Neural cell (in vitro differentiated cells): ENCODE data around the gene SPSB3. TPM values are rescaled to one million over a fixed set of nuclear protein-coding genes. Genes with fewer than 3 reads are reported as not detected.

Source experiments
- H2AFZ ChIP-seq: fragments of 200-600, 300-800 bp; sonication (generic), shearing (Covaris generic); 2 replicates; pipeline ENCODE4 v1.6.0; 2014; ENCODE audit warnings: low read depth, mild to moderate bottlenecking, antibody characterized with exemption, low read length, moderate library complexity
- H3F3A ChIP-seq: fragments of 200-600 bp; shearing (Covaris generic); 2 replicates; pipeline ENCODE4 v1.6.1; 2016; ENCODE audit warnings: mild to moderate bottlenecking, moderate library complexity, mixed read lengths, antibody characterized with exemption, low read length; ENCODE audit not compliant: insufficient read depth, poor library complexity, severe bottlenecking
- H3K27ac ChIP-seq: fragments of 200-600, 300-800 bp; sonication (generic), shearing (Covaris generic); 2 replicates; pipeline ENCODE4 v1.5.1; 2014; ENCODE audit warnings: mild to moderate bottlenecking, low read length, moderate library complexity
- H3K27me3 ChIP-seq: fragments of 300-800, 200-600 bp; sonication (generic), shearing (Covaris generic); 2 replicates; pipeline ENCODE4 v1.6.0; 2014; ENCODE audit warnings: mild to moderate bottlenecking, low read depth, low read length, moderate library complexity; ENCODE audit not compliant: insufficient read depth
- H3K36me3 ChIP-seq: fragments of 300-800, 200-600 bp; sonication (generic), shearing (Covaris generic); 2 replicates; pipeline ENCODE4 v1.5.1; 2014; ENCODE audit warnings: mild to moderate bottlenecking, antibody characterized with exemption, low read length, moderate library complexity; ENCODE audit not compliant: insufficient read depth
- H3K4me2 ChIP-seq: fragments of 300-800, 200-600 bp; sonication (generic), shearing (Covaris generic); 2 replicates; pipeline ENCODE4 v1.6.0; 2014; ENCODE audit warnings: mild to moderate bottlenecking, low read length
- H3K4me3 ChIP-seq: fragments of 300-800, 200-600 bp; sonication (generic), shearing (Covaris generic); 2 replicates; pipeline ENCODE4 v1.5.1; 2014; ENCODE audit warnings: mild to moderate bottlenecking, low read length, moderate library complexity
- H3K79me2 ChIP-seq: fragments of 200-600 bp; shearing (Covaris generic); replicated peaks from 2 replicates; pipeline ENCODE4 v1.6.0; 2014; ENCODE audit warnings: mild to moderate bottlenecking, low read length, moderate library complexity; ENCODE audit not compliant: insufficient read depth
- H3K9ac ChIP-seq: fragments of 300-800, 200-600 bp; sonication (generic), shearing (Covaris generic); 2 replicates; pipeline ENCODE4 v1.6.1; 2016; ENCODE audit warnings: mild to moderate bottlenecking, low read length, mixed read lengths
- H3K9me2 ChIP-seq: fragments of 200-600 bp; shearing (Covaris generic); 2 replicates; pipeline ENCODE4 v1.6.1; 2016; ENCODE audit warnings: mild to moderate bottlenecking, low read length, mixed read lengths; ENCODE audit not compliant: insufficient read depth
- H3K9me3 ChIP-seq: fragments of 200-600, 300-800 bp; sonication (generic), shearing (Covaris generic); 2 replicates; pipeline ENCODE4 v1.6.1; 2016; ENCODE audit warnings: mild to moderate bottlenecking, mixed run types, low read length, moderate library complexity, mixed read lengths
- H4K20me1 ChIP-seq: fragments of 200-600 bp; shearing (Covaris generic); 2 replicates; pipeline ENCODE4 v1.6.1; 2016; ENCODE audit warnings: mild to moderate bottlenecking, mixed run types; ENCODE audit not compliant: insufficient read depth
- EP300 ChIP-seq: fragments of 450-650 bp; conservative IDR thresholded peaks from 2 replicates; pipeline ENCODE4 v1.6.1; 2014; ENCODE audit warnings: antibody characterized with exemption, mild to moderate bottlenecking, moderate library complexity; ENCODE audit not compliant: poor library complexity, severe bottlenecking
- EZH2 ChIP-seq: fragments of 200-600, 300-800 bp; shearing (Covaris generic), sonication (generic); IDR thresholded peaks from 2 replicates; pipeline ENCODE4 v1.6.1; 2014; ENCODE audit warnings: antibody characterized with exemption, low read length, borderline replicate concordance, mild to moderate bottlenecking; ENCODE audit not compliant: insufficient read depth, poor library complexity, severe bottlenecking
- MXI1 ChIP-seq: fragments of 450-650 bp; conservative IDR thresholded peaks from 2 replicates; pipeline ENCODE4 v1.6.1; 2014; ENCODE audit warnings: antibody characterized with exemption, mild to moderate bottlenecking; ENCODE audit not compliant: poor library complexity, severe bottlenecking
- POLR2AphosphoS5 ChIP-seq: IDR thresholded peaks from 2 replicates; pipeline ENCODE4 v1.6.1; 2012
- RAD21 ChIP-seq: fragments of 450-650 bp; conservative IDR thresholded peaks from 2 replicates; pipeline ENCODE4 v1.6.1; 2014; ENCODE audit warnings: antibody characterized with exemption, mild to moderate bottlenecking, moderate library complexity
- SMC3 ChIP-seq: fragments of 450-650 bp; conservative IDR thresholded peaks from 2 replicates; pipeline ENCODE4 v1.6.1; 2014; ENCODE audit warnings: antibody characterized with exemption, mild to moderate bottlenecking, moderate library complexity; ENCODE audit not compliant: poor library complexity
- TAF1 ChIP-seq: IDR thresholded peaks from 2 replicates; pipeline ENCODE4 v1.6.1; 2012; ENCODE audit warnings: low read depth
- polyA plus RNA-seq: library from polyadenylated mRNA; depleted of rRNA; stranded (reverse); fragments of >200 nt; gene quantifications from 2 replicates; pipeline ENCODE4 v1.2.3, GENCODE V29; 2014
- TF ChIP-seq, protein P1 (sequence below): fragments of 450-650 bp; IDR thresholded peaks from 2 replicates; pipeline ENCODE4 v1.5.1; 2014; ENCODE audit warnings: antibody characterized with exemption, mild to moderate bottlenecking, moderate library complexity; ENCODE audit not compliant: poor library complexity, severe bottlenecking
- TF ChIP-seq, protein P2 (sequence below): IDR thresholded peaks from 2 replicates; pipeline ENCODE4 v1.6.1; 2012; ENCODE audit warnings: borderline replicate concordance

Gene SPSB3
- polyA plus RNA-seq, 1 donor from 2014 or later: 315 TPM

DNA sequence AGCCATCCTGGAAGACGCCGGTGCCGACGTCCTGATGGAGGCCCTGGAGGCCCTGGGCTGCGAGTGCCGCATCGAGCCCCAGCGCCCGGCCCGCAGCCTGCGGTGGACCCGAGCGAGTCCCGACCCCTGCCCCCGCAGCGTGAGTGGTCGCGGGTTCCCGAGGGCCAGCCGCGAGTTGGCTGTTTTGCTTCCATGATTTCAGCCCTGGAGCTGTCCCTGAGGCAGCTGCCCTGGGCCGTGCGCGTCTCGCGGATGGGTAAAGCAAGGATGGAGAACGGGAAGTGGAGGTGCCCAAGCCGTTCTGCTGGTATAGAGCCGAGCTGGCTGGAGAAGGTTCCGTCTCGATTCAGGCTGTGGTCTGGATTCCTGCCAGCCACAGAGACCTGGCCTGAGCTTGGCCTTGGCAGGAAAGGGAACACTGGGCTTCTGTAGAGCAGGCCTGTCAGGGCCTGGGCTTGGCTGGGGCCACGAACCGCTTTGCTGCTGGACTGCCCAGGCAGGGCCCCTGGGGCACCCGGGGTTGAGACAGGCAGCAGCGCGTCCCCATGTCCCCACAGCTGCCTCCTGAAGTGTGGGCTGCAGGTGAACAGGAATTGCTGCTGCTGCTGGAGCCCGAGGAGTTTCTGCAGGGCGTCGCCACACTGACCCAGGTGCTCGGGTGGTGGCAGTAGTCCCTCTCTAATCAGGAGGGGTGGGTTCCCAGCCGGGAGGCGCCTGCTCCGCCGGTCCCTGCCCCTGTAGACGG lies 8.5 kb downstream of the SPSB3 start:
- H3K27me3 ChIP-seq: no peaks in the 10 kb centered on the region
- H3K9me3 ChIP-seq: no peaks in the 10 kb centered on the region
- peak overlapping the region; percentile 84 for H3K9ac ChIP-seq
- H3K4me3 ChIP-seq: peak overlapping the region; percentile 98
- TF ChIP-seq, protein P1, sequence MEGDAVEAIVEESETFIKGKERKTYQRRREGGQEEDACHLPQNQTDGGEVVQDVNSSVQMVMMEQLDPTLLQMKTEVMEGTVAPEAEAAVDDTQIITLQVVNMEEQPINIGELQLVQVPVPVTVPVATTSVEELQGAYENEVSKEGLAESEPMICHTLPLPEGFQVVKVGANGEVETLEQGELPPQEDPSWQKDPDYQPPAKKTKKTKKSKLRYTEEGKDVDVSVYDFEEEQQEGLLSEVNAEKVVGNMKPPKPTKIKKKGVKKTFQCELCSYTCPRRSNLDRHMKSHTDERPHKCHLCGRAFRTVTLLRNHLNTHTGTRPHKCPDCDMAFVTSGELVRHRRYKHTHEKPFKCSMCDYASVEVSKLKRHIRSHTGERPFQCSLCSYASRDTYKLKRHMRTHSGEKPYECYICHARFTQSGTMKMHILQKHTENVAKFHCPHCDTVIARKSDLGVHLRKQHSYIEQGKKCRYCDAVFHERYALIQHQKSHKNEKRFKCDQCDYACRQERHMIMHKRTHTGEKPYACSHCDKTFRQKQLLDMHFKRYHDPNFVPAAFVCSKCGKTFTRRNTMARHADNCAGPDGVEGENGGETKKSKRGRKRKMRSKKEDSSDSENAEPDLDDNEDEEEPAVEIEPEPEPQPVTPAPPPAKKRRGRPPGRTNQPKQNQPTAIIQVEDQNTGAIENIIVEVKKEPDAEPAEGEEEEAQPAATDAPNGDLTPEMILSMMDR: peak; percentile 47
- no peak for TF ChIP-seq SMC3
- peaks cover 10% of the 10 kb centered on the region for H4K20me1 ChIP-seq
- peaks cover 9% of the 10 kb centered on the region for H3K79me2 ChIP-seq
- peak overlapping the region; percentile 89 for H3K4me2 ChIP-seq
- no peaks in the 10 kb centered on the region for H3F3A ChIP-seq
- H3K36me3 ChIP-seq: no peaks in the 10 kb centered on the region
- H2AFZ ChIP-seq: peak overlapping the region; percentile 8
- H3K27ac ChIP-seq: peak overlapping the region; percentile 74
- H3K9me2 ChIP-seq: no peaks in the 10 kb centered on the region

DNA sequence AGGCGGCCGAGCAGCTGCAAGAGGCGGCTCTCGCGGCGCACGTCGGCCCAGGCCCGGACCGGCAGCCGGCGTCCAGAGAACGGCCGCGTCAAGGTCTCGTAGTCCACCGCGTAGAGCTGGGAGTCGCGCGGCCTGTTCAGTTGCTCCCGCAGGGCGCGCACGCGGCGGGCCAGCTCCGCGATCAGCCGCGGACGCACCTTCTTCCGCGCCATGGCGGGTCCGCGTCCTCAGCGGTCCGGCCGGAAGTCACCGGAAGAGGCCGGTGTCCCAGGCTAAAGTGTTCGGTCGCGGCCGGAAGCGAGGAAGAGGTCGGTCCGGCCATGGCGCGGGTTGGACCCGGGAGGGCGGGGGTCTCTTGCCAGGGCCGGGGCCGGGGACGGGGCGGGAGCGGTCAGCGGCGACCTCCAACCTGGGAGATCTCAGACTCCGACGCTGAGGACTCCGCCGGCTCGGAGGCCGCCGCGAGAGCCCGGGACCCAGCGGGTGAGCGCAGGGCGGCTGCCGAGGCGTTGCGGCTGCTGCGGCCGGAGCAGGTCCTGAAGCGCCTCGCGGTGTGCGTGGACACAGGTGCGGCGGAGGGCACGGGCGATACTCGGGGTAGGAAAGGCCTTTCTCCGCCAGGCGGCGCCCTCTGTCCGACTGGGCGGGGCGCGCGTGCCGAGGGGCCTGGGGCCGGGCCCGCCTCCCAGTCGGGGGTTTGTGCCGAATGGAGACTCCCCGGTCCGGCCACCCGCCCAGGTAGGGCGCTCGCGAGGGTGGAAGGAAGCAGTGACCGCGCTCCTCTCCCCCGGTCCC lies 9.3 kb downstream of the SPSB3 start, which contains the start of gene MRPS34:
Gene MRPS34, minus strand, starts transcription at position 227 of the 795 bp plus-strand sequence. Its CDS starts 15 bp downstream, at position 212.
- Histone ChIP-seq H3K79me2 (peaks cover 9% of the 10 kb centered on the region), H3K9me2 (no peaks in the 10 kb centered on the region), H3F3A (no peaks in the 10 kb centered on the region), H3K27me3 (no peaks in the 10 kb centered on the region), H3K36me3 (no peaks in the 10 kb centered on the region), H3K4me2 (peak within 1 kb of the TSS; percentile 93), H2AFZ (peak within 1 kb of the TSS; percentile 8), H3K9ac (peak within 1 kb of the TSS; percentile 84), H3K27ac (peak within 1 kb of the TSS; percentile 74), H4K20me1 (peaks cover 5% of the 10 kb centered on the region), H3K4me3 (peak within 1 kb of the TSS; percentile 98), H3K9me3 (no peaks in the 10 kb centered on the region)
- TF ChIP-seq, protein P2, sequence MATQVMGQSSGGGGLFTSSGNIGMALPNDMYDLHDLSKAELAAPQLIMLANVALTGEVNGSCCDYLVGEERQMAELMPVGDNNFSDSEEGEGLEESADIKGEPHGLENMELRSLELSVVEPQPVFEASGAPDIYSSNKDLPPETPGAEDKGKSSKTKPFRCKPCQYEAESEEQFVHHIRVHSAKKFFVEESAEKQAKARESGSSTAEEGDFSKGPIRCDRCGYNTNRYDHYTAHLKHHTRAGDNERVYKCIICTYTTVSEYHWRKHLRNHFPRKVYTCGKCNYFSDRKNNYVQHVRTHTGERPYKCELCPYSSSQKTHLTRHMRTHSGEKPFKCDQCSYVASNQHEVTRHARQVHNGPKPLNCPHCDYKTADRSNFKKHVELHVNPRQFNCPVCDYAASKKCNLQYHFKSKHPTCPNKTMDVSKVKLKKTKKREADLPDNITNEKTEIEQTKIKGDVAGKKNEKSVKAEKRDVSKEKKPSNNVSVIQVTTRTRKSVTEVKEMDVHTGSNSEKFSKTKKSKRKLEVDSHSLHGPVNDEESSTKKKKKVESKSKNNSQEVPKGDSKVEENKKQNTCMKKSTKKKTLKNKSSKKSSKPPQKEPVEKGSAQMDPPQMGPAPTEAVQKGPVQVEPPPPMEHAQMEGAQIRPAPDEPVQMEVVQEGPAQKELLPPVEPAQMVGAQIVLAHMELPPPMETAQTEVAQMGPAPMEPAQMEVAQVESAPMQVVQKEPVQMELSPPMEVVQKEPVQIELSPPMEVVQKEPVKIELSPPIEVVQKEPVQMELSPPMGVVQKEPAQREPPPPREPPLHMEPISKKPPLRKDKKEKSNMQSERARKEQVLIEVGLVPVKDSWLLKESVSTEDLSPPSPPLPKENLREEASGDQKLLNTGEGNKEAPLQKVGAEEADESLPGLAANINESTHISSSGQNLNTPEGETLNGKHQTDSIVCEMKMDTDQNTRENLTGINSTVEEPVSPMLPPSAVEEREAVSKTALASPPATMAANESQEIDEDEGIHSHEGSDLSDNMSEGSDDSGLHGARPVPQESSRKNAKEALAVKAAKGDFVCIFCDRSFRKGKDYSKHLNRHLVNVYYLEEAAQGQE: peak; percentile 79
- TF ChIP-seq EP300: no peak
- TF ChIP-seq MXI1: peak; percentile 88
- TF ChIP-seq, protein P1: peak; percentile 85
- peak; percentile 47 for TF ChIP-seq RAD21
- peak; percentile 72 for TF ChIP-seq SMC3
- TF ChIP-seq TAF1: peak; percentile 77
- no peak for TF ChIP-seq EZH2
- peak; percentile 81 for TF ChIP-seq POLR2AphosphoS5
